Right kidney (tissue), 1 donor: ENCODE data around the gene PI4KA.

ENCODE experiments used
- DNase-seq: peaks from one replicate; pipeline ENCODE4 v3.0.0-alpha.2; 2016

PI4KA gene

GRCh38 chr22:20792966-20793728, 65.5 kb downstream of the PI4KA start:
- DNase-seq, result no peak

GRCh38 chr22:20792221-20792965, 66.2 kb downstream of the PI4KA start:
- no peak for DNase-seq

DNA sequence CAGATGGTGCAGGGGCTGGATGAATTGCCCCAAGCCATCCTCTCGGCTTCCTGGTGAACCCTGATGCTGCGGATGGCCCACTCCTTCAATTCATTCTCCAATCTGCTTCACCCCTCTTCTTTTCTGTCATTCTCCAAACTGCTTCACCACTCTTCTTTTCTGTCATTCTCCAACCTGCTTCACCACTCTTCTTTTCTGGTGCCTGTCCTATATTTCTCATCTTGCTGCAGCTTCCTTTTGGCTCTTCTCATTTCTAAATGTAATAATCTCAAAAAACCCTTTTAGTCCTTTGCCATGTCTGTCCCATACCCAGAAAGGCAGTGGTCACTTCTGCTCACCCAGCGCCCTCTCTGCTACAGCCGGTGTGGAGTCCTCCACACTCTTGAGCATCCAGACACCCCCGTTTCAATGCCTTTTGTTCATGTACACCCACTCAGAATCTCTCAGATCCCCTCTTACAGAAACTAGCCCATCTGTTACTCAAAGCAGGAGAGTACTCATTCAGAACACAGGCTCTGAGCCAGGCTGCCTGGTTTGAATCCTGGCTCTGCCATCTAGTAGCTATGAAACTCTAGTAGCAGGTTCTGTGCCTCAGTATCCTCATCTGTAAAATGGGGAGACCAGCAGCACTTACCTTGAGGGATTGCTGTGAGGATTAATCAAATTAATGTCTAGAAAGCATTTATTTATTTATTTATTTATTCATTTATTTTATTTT, 69.8 kb downstream of the PI4KA start:
- DNase-seq, result no peak

GRCh38 chr22:20787746-20788626, 70.6 kb downstream of the PI4KA start:
- DNase-seq, result no peak

GRCh38 chr22:20787223-20787622, 71.4 kb downstream of the PI4KA start:
- no peak for DNase-seq

DNA sequence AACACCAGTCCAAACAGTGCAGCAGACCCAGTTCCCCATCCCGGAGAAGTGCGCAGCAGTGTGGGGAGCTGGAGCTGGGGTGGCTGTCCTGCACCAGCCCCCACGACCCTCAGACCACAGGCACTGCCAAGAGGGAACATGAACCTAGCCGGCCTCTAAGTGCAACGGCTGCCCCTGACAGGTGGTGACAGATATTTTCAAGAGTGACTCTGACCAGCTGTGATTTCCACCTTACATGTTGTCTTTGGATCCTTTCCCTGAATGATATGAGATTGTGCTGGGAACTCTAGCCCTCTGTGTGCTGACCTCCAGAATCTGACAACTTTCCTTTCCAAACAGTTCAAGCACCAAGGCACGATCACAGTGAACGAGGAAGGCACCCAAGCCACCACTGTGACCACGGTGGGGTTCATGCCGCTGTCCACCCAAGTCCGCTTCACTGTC, 72.1 kb downstream of the PI4KA start:
- DNase-seq, result no peak

- no peak for DNase-seq
Measured at GRCh38 chr22:20786048-20786447, 72.6 kb downstream of the PI4KA start.

- no peak for DNase-seq
Measured at GRCh38 chr22:20785415-20785814, 73.2 kb downstream of the PI4KA start.

DNA sequence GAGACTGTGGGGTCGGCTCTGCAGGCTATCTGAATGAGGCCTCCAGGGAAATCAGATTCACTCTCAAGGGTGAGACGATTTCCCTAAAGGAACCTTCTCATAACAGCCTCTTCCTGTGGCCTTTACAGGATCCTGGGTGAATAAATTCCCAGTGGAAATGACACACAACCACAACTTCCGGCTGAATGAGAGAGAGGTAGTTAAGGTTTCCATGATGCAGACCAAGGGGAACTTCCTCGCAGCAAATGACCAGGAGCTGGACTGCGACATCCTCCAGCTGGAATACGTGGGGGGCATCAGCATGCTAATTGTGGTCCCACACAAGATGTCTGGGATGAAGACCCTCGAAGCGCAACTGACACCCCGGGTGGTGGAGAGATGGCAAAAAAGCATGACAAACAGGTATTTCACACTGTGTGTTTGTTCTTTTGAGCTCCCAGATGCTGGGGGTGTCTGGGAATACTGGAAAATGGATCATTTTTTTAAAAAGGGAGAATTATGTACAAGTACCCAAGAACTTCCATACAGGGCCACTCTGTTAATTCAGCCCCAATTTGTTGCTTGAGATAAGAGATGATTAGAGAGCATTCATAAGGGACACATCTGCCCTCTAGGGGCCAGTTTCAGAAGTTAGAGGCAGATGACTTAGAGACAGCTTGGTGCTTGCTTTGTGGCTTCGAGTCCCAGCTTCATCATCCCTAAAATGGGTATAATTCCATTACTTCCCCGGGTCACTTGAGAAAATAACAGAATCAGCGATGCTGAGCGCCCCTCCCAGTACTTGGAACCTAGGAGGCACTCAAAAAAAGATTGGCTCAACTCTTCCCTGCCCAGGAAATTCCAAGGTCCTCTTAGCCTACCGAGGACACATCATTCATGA, 74.5 kb downstream of the PI4KA start:
- no peak for DNase-seq

DNA sequence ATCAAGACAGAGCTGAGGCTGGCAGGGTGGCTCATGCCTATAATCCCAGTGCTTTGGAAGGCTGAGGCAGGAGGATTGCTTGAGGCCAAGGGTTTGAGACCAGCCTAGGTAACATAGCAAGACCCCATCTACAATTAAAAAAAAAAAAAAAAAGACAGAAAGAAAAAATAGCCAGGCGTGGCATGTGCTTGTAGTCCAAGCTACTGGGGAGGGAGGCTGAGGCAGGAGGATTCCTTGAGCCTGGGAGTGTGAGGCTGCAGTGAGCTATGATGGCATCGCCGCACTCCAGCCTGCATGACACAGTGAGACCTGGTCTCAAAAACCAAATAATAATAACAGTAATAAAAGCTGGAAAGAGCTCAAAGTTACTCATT, 75.3 kb downstream of the PI4KA start:
- no peak for DNase-seq

DNA sequence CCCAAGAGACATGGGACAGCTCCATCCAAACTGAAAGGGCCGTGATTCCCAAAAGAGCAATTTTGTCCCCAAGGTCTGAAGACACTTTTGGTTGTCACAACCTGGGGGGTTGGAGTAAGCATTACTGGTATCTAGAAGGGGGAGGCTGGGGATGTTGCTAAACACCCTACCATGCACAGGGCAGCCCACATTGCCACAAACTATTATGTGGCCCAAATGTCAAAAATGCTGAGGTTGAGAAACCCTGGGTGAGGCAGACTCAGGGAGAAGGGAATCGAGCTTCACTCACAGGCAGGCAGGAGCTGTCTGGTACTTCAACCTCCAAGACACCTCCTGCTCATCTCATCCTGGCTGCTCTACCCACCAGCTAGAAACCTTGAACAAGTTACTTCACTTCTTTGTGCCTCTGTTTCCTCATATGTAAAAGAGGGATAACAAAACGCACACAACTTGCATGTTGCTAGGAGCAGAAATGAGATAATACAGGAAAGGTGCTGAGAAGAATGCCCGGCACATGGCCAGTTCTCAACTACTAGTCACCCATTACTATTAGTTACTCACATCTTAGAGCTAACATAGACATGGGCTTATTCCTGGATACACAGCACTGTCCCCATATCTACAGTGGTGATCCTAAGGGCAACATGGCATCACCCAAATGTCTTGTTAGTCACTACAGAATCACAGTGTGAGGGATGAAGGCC, 75.9 kb downstream of the PI4KA start:
- DNase-seq, result no peak

DNA sequence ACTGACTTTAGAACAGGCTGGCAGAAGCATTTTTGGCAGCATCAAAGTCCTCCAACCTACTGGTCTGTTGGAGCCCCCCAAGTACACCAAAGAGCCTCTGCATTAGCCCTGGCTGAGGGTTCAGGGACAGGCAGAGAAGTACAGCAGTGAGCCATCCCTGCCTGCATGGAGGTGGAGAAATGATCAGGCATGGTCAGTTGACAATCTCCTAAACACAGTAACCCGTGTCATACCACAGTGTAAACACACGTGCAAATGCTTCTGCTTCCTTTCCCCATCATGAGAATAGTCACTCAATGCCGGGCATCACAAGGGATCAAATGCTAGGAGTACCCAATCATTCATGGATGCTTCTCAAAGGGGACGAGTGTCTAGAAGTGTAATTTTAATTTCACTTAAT, 76.5 kb downstream of the PI4KA start:
- DNase-seq, result no peak

DNA sequence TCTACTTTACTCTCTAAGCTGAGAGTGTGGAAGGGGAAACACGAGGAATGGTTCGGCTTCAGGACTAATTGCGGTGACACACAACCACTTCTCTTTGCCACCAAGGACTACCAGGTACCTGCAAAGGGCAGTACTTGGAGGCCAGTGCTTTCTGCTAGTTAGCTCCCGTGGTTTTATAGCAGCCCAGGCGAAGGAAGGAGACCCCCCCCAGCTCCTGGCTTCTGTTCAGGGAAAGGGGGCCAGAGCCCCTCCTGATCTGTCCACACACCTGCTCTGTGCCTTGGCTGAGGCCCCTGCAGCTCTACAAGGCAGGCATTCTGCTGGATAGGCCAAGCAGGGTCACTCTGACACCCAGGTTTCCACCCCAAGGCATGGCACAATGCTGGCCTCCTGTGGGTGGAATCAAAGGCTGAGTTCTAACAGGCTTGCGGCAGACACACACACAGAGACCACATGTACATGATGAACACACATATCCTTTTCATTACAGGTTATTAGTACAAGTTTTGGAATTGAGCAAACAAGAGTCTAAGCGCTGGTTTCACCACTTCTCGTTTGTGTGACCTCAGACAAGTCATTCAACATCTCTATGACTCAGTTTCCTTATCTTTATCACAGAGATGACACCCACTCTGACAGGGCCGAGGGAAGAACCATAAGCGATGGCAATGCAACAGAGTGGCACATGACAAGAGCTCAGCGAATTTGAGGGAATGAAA, 77.2 kb downstream of the PI4KA start:
- no peak for DNase-seq

GRCh38 chr22:20779818-20780158, 78.8 kb downstream of the PI4KA start:
- no peak for DNase-seq

DNA sequence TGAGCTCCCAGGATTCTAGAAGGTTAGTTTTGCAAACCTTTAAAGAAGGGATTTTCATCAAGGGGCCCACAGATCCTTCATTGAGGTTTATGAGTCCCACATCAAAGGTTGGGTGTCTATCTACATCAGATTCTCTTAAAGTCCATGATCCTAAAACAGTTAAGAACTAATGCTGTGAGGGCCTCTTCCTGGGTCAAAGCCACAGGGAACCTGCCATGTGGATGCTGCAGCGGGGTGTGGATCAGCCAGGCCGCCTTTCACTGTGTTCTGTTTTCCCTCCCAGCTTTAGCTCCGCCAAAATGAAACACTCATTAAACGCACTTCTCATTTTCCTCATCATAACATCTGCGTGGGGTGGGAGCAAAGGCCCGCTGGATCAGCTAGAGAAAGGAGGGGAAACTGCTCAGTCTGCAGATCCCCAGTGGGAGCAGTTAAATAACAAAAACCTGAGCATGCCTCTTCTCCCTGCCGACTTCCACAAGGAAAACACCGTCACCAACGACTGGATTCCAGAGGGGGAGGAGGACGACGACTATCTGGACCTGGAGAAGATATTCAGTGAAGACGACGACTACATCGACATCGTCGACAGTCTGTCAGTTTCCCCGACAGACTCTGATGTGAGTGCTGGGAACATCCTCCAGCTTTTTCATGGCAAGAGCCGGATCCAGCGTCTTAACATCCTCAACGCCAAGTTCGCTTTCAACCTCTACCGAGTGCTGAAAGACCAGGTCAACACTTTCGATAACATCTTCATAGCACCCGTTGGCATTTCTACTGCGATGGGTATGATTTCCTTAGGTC, 79.4 kb downstream of the PI4KA start:
- DNase-seq, result no peak

DNA sequence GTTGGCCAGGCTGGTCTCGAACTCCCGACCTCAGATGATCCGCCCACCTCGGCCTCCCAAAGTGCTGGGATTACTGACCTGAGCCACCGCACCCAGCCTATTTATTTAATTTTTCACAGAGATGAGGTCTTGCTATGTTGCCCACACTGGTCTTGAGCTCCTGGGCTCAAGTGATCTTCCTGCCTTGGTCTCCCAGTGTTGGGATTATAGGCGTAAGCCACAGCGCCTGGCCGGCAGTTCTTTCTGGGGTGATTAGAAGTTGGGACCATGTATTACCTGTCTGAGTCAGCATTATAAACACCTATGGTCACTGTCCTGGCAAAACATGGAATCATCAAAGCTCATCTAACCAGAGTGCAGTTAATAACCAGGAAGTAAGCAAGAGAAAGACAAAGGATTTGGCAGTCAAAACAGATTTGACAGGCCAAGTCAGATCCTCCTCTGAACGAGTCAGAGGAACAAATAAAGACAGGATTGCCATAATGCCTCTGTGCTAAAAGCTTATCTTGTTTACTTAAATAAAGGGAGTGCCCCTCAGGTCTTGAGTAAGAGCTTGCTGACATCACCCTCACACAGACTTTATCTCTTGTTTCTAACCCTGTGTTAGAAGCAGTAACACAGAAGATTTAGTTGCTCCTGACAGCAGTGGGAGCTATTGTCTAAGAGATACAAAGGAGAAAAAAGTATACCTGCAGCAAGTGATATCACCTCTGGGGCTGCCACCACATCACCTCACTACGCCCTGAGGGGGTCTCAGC, 81.0 kb downstream of the PI4KA start:
- DNase-seq, result no peak

DNA sequence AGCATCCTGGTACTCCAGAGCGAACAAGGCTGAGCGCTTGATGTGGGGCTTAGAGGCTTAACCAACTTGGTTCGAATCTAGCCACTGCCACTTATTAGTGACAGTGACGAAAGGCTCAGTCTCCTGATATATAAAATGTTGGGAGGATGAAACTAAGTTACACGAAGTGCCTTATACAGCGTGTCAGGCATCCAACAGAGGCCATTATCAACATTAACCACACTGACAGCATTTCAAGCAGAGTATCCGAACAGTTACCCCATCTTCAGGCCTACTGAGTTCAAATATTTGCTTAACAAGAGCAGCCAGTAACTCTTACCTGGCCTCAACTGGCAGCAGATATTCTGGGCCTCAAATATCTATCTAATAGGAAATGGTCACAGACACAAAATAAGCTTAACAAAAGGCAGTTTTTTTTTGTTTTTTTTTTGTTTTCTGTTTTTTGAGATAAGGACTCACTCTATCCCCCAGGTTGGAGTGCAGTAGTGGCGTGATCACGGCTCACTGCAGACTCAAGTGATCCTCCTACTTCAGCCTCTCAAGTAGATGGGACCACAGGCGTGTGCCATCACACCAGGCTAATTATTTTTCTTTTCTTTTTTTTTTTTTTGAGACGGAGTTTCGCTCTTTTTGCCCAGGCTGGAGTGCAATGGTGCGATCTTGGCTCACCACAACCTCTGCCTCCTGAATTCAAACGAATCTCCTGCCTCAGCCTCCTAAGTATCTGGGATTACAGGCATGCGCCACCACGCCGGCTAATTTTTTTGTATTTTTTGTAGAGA, 81.8 kb downstream of the PI4KA start:
- DNase-seq, result no peak
